IPS-NIHi7 (cell line): Measurements from ENCODE around the gene CDS2.

Experiments used
- DNase-seq: peaks from one replicate; pipeline ENCODE4 v3.0.0; 2012; ENCODE audit warnings: mixed read lengths; ENCODE audit errors: extremely low spot score

Gene CDS2

GRCh38 chr20:5119435-5120184 lies 7.2 kb upstream of the CDS2 start, which contains the start of gene PCNA:
Gene PCNA, minus strand, starts transcription at chr20:5119958. Its CDS starts 160 bp downstream, at chr20:5119798.
- DNase-seq = peak; percentile 97

GRCh38 chr20:5120185-5120476 lies 6.7 kb upstream of the CDS2 start:
- no peak for DNase-seq

- no peak for DNase-seq
Measured at GRCh38 chr20:5122873-5123260, 3.9 kb upstream of the CDS2 start.

- DNase-seq = peak; percentile 19
Measured at GRCh38 chr20:5127204-5127858, 523 bp downstream of the CDS2 start.

GRCh38 chr20:5127859-5128424 lies 1.1 kb downstream of the CDS2 start:
- no peak for DNase-seq

GRCh38 chr20:5128886-5129285 lies 2.1 kb downstream of the CDS2 start:
- no peak for DNase-seq

- no peak for DNase-seq
Measured at GRCh38 chr20:5131502-5131901, 4.7 kb downstream of the CDS2 start.

GRCh38 chr20:5133998-5134397 lies 7.2 kb downstream of the CDS2 start:
- no peak for DNase-seq

GRCh38 chr20:5135363-5136012 lies 8.7 kb downstream of the CDS2 start:
- no peak for DNase-seq

- DNase-seq = no peak
Measured at GRCh38 chr20:5136096-5136495, 9.3 kb downstream of the CDS2 start.

- DNase-seq = no peak
Measured at GRCh38 chr20:5140195-5140594, 13.4 kb downstream of the CDS2 start.

- DNase-seq = no peak
Measured at GRCh38 chr20:5141615-5142014, 14.8 kb downstream of the CDS2 start.

GRCh38 chr20:5143851-5144250 lies 17.0 kb downstream of the CDS2 start:
- DNase-seq = no peak

GRCh38 chr20:5145365-5146098 lies 18.7 kb downstream of the CDS2 start:
- DNase-seq = no peak

GRCh38 chr20:5146099-5146668 lies 19.4 kb downstream of the CDS2 start:
- no peak for DNase-seq

- no peak for DNase-seq
Measured at GRCh38 chr20:5146871-5147592, 20.2 kb downstream of the CDS2 start.

GRCh38 chr20:5148581-5148980 lies 21.8 kb downstream of the CDS2 start:
- no peak for DNase-seq

- DNase-seq = no peak
Measured at GRCh38 chr20:5149892-5150225, 23.1 kb downstream of the CDS2 start.

GRCh38 chr20:5150226-5151076 lies 23.6 kb downstream of the CDS2 start:
- no peak for DNase-seq

GRCh38 chr20:5153152-5153467 lies 26.3 kb downstream of the CDS2 start:
- DNase-seq = no peak
